OCI-LY7 (cell line): ENCODE results near the gene GPATCH8. TPM values are rescaled to one million over a fixed set of nuclear protein-coding genes. Genes with fewer than 3 reads are reported as not detected.

Experiments used
- BruUV-seq: library from RNA; stranded (reverse); fragments of 400-500 nt; replicated peaks from 2 replicates; lab custom pipeline; 2021; lab: Mats Ljungman, UMichigan
- CTCF ChIA-PET: fragments of 300-600 bp; sonication (Branson Sonifier 250); formaldehyde crosslinking; loops from one replicate; lab custom pipeline; 2022; ENCODE audit warnings: antibody characterized with exemption; ENCODE audit not compliant: unreplicated experiment; lab: Charles Lee
- POLR2A ChIA-PET: fragments of 300-600 bp; sonication (Branson Sonifier 250); formaldehyde crosslinking; loops from one replicate; lab custom pipeline; 2022; ENCODE audit warnings: antibody characterized with exemption; lab: Charles Lee
- DNase-seq: peaks from one replicate; pipeline ENCODE4 v3.0.0-alpha.2; 2015; ENCODE audit warnings: low spot score
- H2AFZ ChIP-seq: fragments of 200-600 bp; sonication (generic), shearing (Covaris generic); 2 replicates; pipeline ENCODE4 v1.6.1; 2014; ENCODE audit warnings: mild to moderate bottlenecking, antibody characterized with exemption, low read length, moderate library complexity
- H3K27ac ChIP-seq: fragments of 200-600 bp; sonication (generic); 2 replicates; pipeline ENCODE4 v1.5.1; 2014; ENCODE audit warnings: mixed run types, low read depth, mild to moderate bottlenecking, moderate library complexity, low read length, inconsistent platforms; ENCODE audit not compliant: poor library complexity, severe bottlenecking
- H3K36me3 ChIP-seq: fragments of 200-600 bp; sonication (generic); 2 replicates; pipeline ENCODE4 v1.6.1; 2014; ENCODE audit warnings: mild to moderate bottlenecking, antibody characterized with exemption, low read length, moderate library complexity, mixed read lengths; ENCODE audit not compliant: insufficient read depth
- H3K4me1 ChIP-seq: fragments of 200-600 bp; sonication (generic); 2 replicates; pipeline ENCODE4 v1.5.1; 2014; ENCODE audit warnings: mild to moderate bottlenecking, low read length; ENCODE audit not compliant: insufficient read depth, poor library complexity, severe bottlenecking
- H3K4me2 ChIP-seq: fragments of 200-600 bp; sonication (generic); 2 replicates; pipeline ENCODE4 v1.6.1; 2014; ENCODE audit warnings: mild to moderate bottlenecking, low read length
- H3K4me3 ChIP-seq: fragments of 200-600 bp; sonication (generic); 2 replicates; pipeline ENCODE4 v1.5.1; 2014; ENCODE audit warnings: mild to moderate bottlenecking, low read depth, low read length; ENCODE audit not compliant: poor library complexity, severe bottlenecking
- H3K79me2 ChIP-seq: fragments of 200-600 bp; sonication (generic); 2 replicates; pipeline ENCODE4 v1.6.1; 2016; ENCODE audit warnings: low read depth, mild to moderate bottlenecking, low read length, moderate library complexity, mixed read lengths; ENCODE audit not compliant: insufficient read depth
- H3K9me2 ChIP-seq: fragments of 200-600 bp; sonication (generic); 2 replicates; pipeline ENCODE4 v1.6.1; 2016; ENCODE audit warnings: mild to moderate bottlenecking, low read length, mixed read lengths; ENCODE audit not compliant: insufficient read depth
- H3K9me3 ChIP-seq: fragments of 200-600 bp; sonication (generic); 2 replicates; pipeline ENCODE4 v1.6.1; 2014; ENCODE audit warnings: mild to moderate bottlenecking, mixed run types, low read length, mixed read lengths
- H4K20me1 ChIP-seq: fragments of 200-600 bp; sonication (generic); 2 replicates; pipeline ENCODE4 v1.6.1; 2014; ENCODE audit warnings: mild to moderate bottlenecking, antibody characterized with exemption, low read length, moderate library complexity, mixed read lengths; ENCODE audit not compliant: insufficient read depth
- CTCF ChIP-seq: fragments of 200-600 bp; sonication (generic); conservative IDR thresholded peaks from 2 replicates; pipeline ENCODE4 v1.5.1; 2014; ENCODE audit warnings: mild to moderate bottlenecking, antibody characterized with exemption, low read length, moderate library complexity, mixed read lengths
- EZH2phosphoT487 ChIP-seq: fragments of 200-600 bp; sonication (generic); IDR thresholded peaks from 2 replicates; pipeline ENCODE4 v1.6.1; 2018; ENCODE audit warnings: low read depth, borderline replicate concordance, mild to moderate bottlenecking, mixed run types, antibody characterized with exemption, low read length, moderate library complexity, mixed read lengths
- intact Hi-C: fragments of 100-400 bp; cut with micrococcal nuclease; formaldehyde crosslinking; loops from one replicate; pipeline ENCODE4 v1.10.0; 2022; ENCODE audit not compliant: unreplicated experiment
- total RNA-seq, 2 experiments: library from RNA; depleted of rRNA in 1 of 2; stranded (reverse); fragments of >200 nt in 1 of 2; shearing (Covaris generic) in 1 of 2; gene quantifications; 2 replicates each; pipeline ENCODE4 v1.2.3, GENCODE V29; 2014 to 2022

GPATCH8 gene
- total RNA-seq, 2 experiments from 2014 or later: 24.7 to 61.1 TPM

- Histone ChIP-seq H3K27ac (no peak overlapping the region), H3K4me3 (no peak overlapping the region), H3K9me2 (no peaks in the 10 kb centered on the region), H3K36me3 (peaks cover 10% of the 10 kb centered on the region; the same call in 1 of the 2 replicates), H2AFZ (no peak overlapping the region), H3K4me1 (no peaks in the 10 kb centered on the region), H4K20me1 (no peaks in the 10 kb centered on the region), H3K79me2 (no peaks in the 10 kb centered on the region), H3K4me2 (no peak overlapping the region), H3K9me3 (no peaks in the 10 kb centered on the region)
- ChIA-PET CTCF (no interaction called here), POLR2A (no interaction called here)
- BruUV-seq: no TSS peak
- DNase-seq: no peak
- TF ChIP-seq EZH2phosphoT487: no peak
- TF ChIP-seq CTCF: no peak
- intact Hi-C loops: no loop called here
These were observed 52.1 kb downstream of the GPATCH8 start for GRCh38 chr17:44451016-44451627.

GRCh38 chr17:44448412-44448811 is 54.8 kb downstream of the GPATCH8 start:
- Histone ChIP-seq H3K9me3 (no peaks in the 10 kb centered on the region), H3K79me2 (0 out of 2 replicates have a peak, but pooled peaks cover 2% of the 10 kb centered on the region), H3K4me1 (no peaks in the 10 kb centered on the region), H3K9me2 (no peaks in the 10 kb centered on the region), H3K27ac (no peak overlapping the region), H2AFZ (no peak overlapping the region), H4K20me1 (no peaks in the 10 kb centered on the region), H3K4me3 (no peak overlapping the region), H3K4me2 (no peak overlapping the region), H3K36me3 (peaks cover 5% of the 10 kb centered on the region; the same call in 1 of the 2 replicates)
- CTCF ChIA-PET: no interaction called here
- intact Hi-C loops: no loop called here
- POLR2A ChIA-PET: interaction anchor here (0.9 kb wide), 1 partner anchor 25 kb away, joined by 3 read pairs; no protein-coding TSS in a partner anchor
- no peak for DNase-seq
- no peak for TF ChIP-seq CTCF
- no peak for TF ChIP-seq EZH2phosphoT487
- BruUV-seq: no TSS peak

- H3K9me2 ChIP-seq: no peaks in the 10 kb centered on the region
- TF ChIP-seq EZH2phosphoT487 (no peak), CTCF (no peak)
- no peaks in the 10 kb centered on the region for H3K4me1 ChIP-seq
- H3K4me2 ChIP-seq: no peak overlapping the region
- DNase-seq: no peak
- peaks cover 5% of the 10 kb centered on the region; the same call in 1 of the 2 replicates for H3K36me3 ChIP-seq
- ChIA-PET POLR2A (interaction anchor here (0.7 kb wide), 1 partner anchor 20 kb away, joined by 4 read pairs; no protein-coding TSS in a partner anchor), CTCF (no interaction called here)
- no peaks in the 10 kb centered on the region for H4K20me1 ChIP-seq
- H2AFZ ChIP-seq: no peak overlapping the region
- no TSS peak for BruUV-seq
- intact Hi-C loops: no loop called here
- H3K79me2 ChIP-seq: peaks cover 2% of the 10 kb centered on the region; the same call in 1 of the 2 replicates
- H3K27ac ChIP-seq: no peak overlapping the region
- H3K4me3 ChIP-seq: no peak overlapping the region
- no peaks in the 10 kb centered on the region for H3K9me3 ChIP-seq
These were observed 58.5 kb downstream of the GPATCH8 start for GRCh38 chr17:44444735-44445105.
